Stomach (tissue), 4 donors: ENCODE results near the gene GPR149.

ENCODE experiments used
- CTCF ChIP-seq, 7 experiments: fragments of 450-650 bp in 4 of 7; fragments of 200-600 bp in 3 of 7; sonication (generic) in 3 of 7; IDR thresholded peaks; one replicate each; pipeline ENCODE4 v1.5.1; 2016 to 2019; ENCODE audit warnings: antibody characterized with exemption in 7 of 7, control low read depth in 2 of 7, mild to moderate bottlenecking in 1 of 7
- EP300 ChIP-seq: sonication (generic); formaldehyde crosslinking; IDR thresholded peaks from one replicate; pipeline ENCODE4 v1.6.1; 2017; ENCODE audit warnings: antibody characterized with exemption
- POLR2A ChIP-seq, 4 donors: fragments of 450-650 bp; IDR thresholded peaks; one replicate each; pipeline ENCODE4 v1.6.1; 2016; ENCODE audit warnings: antibody characterized with exemption in 4 of 4, control low read depth in 2 of 4, mild to moderate bottlenecking in 1 of 4, moderate library complexity in 1 of 4
- POLR2AphosphoS5 ChIP-seq, 3 donors: sonication (generic); formaldehyde crosslinking; IDR thresholded peaks; one replicate each; pipeline ENCODE4 v1.6.1; 2016; ENCODE audit warnings: antibody characterized with exemption in 3 of 3

GRCh38 chr3:154367221-154367620 lies 62.8 kb downstream of the GPR149 start:
- TF ChIP-seq POLR2AphosphoS5 (IDR thresholded peaks at IDR 0.05) (no peak), CTCF (IDR thresholded peaks at IDR 0.05) (no peak), POLR2A (IDR thresholded peaks at IDR 0.05) (no peak), EP300 (no peak)
